Activated T-helper 9 cell treated with anti-CD3 and anti-CD28 coated beads, Interleukin-2, amount 50 U/mL, for 16 hours (primary cell): ENCODE results near the gene SEC61G.

Experiments
- DNase-seq: peaks from one replicate; pipeline ENCODE4 v3.0.0-alpha.2; 2020; ENCODE audit warnings: low read depth

SEC61G gene

GRCh38 chr7:54764861-54765260 is 5.8 kb upstream of the SEC61G start:
- DNase-seq, result no peak

- DNase-seq, result no peak
Measured at GRCh38 chr7:54757711-54758110, 1.3 kb downstream of the SEC61G start.

GRCh38 chr7:54749200-54749599 is 9.8 kb downstream of the SEC61G start:
- no peak for DNase-seq

- no peak for DNase-seq
Measured at GRCh38 chr7:54747234-54747633, 11.8 kb downstream of the SEC61G start.

- DNase-seq, result no peak
Measured at GRCh38 chr7:54743580-54743979, 15.4 kb downstream of the SEC61G start.

- no peak for DNase-seq
Measured at GRCh38 chr7:54738737-54739136, 20.3 kb downstream of the SEC61G start.

- no peak for DNase-seq
Measured at GRCh38 chr7:54729107-54729506, 29.9 kb downstream of the SEC61G start.

- no peak for DNase-seq
Measured at GRCh38 chr7:54728411-54728810, 30.6 kb downstream of the SEC61G start.

- DNase-seq, result no peak
Measured at GRCh38 chr7:54725255-54725654, 33.8 kb downstream of the SEC61G start.

- DNase-seq, result no peak
Measured at GRCh38 chr7:54722502-54722901, 36.5 kb downstream of the SEC61G start.

- DNase-seq, result no peak
Measured at GRCh38 chr7:54722026-54722425, 37.0 kb downstream of the SEC61G start.

- no peak for DNase-seq
Measured at GRCh38 chr7:54719974-54720373, 39.0 kb downstream of the SEC61G start.

- DNase-seq, result no peak
Measured at GRCh38 chr7:54719425-54719824, 39.6 kb downstream of the SEC61G start.

- no peak for DNase-seq
Measured at GRCh38 chr7:54712820-54713219, 46.2 kb downstream of the SEC61G start.

GRCh38 chr7:54711900-54712595 is 47.0 kb downstream of the SEC61G start:
- DNase-seq, result no peak

- DNase-seq, result no peak
Measured at GRCh38 chr7:54709283-54709682, 49.7 kb downstream of the SEC61G start.

GRCh38 chr7:54705436-54705835 is 53.6 kb downstream of the SEC61G start:
- no peak for DNase-seq

GRCh38 chr7:54704851-54705250 is 54.2 kb downstream of the SEC61G start:
- no peak for DNase-seq
